Right lobe of liver (tissue), 4 donors: ENCODE results near the gene BMAL2.

Source experiments
- CTCF ChIP-seq, 4 donors: fragments of 200-600 bp in 3 of 4; fragments of 450-650 bp in 1 of 4; IDR thresholded peaks; one replicate each; pipeline versions ENCODE4 v1.5.1 to v1.8.0; 2016 to 2022; ENCODE audit warnings: antibody characterized with exemption in 4 of 4, mild to moderate bottlenecking in 2 of 4
- POLR2A ChIP-seq: fragments of 450-650 bp; IDR thresholded peaks from one replicate; pipeline ENCODE4 v1.6.1; 2017; ENCODE audit warnings: antibody characterized with exemption, mild to moderate bottlenecking
- donor health status: DM: no; HTN: no; CAD: no.
- donor health status: DM: no; HTN: no; CAD: no.
- donor health status: DM: no; HTN: yes; CAD: no.

GRCh38 chr12:27324530-27324929 lies 8.1 kb upstream of the BMAL2 start:
- TF ChIP-seq CTCF (IDR thresholded peaks at IDR 0.05) (no peak), POLR2A (no peak)
